GM12892 (cell line): ENCODE data around the gene IL22RA1.
A peak's percentile ranks its signal among the peaks of the same experiment; 100 is the strongest.

ENCODE experiments used
- DNase-seq: peaks from one replicate; pipeline ENCODE4 v3.0.0; 2011; ENCODE audit not compliant: insufficient read length
- FAIRE-seq: peaks from 2 replicates; lab custom pipeline; 2011; peaks lifted over from hg19 to GRCh38; lab: Jason Lieb, UNC
- POLR2A ChIP-seq: IDR thresholded peaks from 2 replicates; pipeline ENCODE4 v1.6.1; 2011; ENCODE audit warnings: low read depth, low read length, control low read depth
- POLR2AphosphoS5 ChIP-seq: IDR thresholded peaks from 2 replicates; pipeline ENCODE4 v1.6.1; 2011; ENCODE audit warnings: low read depth, low read length, control low read depth
- TAF1 ChIP-seq: IDR thresholded peaks from 2 replicates; pipeline ENCODE4 v1.6.1; 2011; ENCODE audit warnings: low read depth, mild to moderate bottlenecking, control low read depth, low read length, borderline replicate concordance

IL22RA1 gene

GRCh38 chr1:24147816-24148215 is 4.9 kb upstream of the IL22RA1 start:
- TF ChIP-seq POLR2AphosphoS5: no peak
- no peak for TF ChIP-seq TAF1
- no peak for TF ChIP-seq POLR2A
- no peak for FAIRE-seq
- no peak for DNase-seq

GRCh38 chr1:24147194-24147593 is 4.3 kb upstream of the IL22RA1 start:
- no peak for FAIRE-seq
- DNase-seq: no peak
- no peak for TF ChIP-seq POLR2AphosphoS5
- TF ChIP-seq POLR2A: no peak
- no peak for TF ChIP-seq TAF1

GRCh38 chr1:24141311-24141997 is 1.5 kb downstream of the IL22RA1 start:
- no peak for TF ChIP-seq POLR2AphosphoS5
- TF ChIP-seq TAF1: no peak
- TF ChIP-seq POLR2A: no peak
- FAIRE-seq (no peak), DNase-seq (no peak)

- FAIRE-seq (no peak), DNase-seq (no peak)
- TF ChIP-seq POLR2A (no peak), TAF1 (no peak), POLR2AphosphoS5 (no peak)
Measured at GRCh38 chr1:24140741-24141181, 2.2 kb downstream of the IL22RA1 start.

- no peak for TF ChIP-seq TAF1
- no peak for TF ChIP-seq POLR2A
- no peak for TF ChIP-seq POLR2AphosphoS5
- no peak for FAIRE-seq
- DNase-seq: no peak
Measured at GRCh38 chr1:24139841-24140425, 3.0 kb downstream of the IL22RA1 start.

GRCh38 chr1:24139222-24139489 is 3.8 kb downstream of the IL22RA1 start:
- DNase-seq (no peak), FAIRE-seq (no peak)
- TF ChIP-seq POLR2A (no peak), POLR2AphosphoS5 (no peak), TAF1 (no peak)

GRCh38 chr1:24138476-24139221 is 4.3 kb downstream of the IL22RA1 start:
- FAIRE-seq (no peak), DNase-seq (no peak)
- TF ChIP-seq POLR2A: no peak
- no peak for TF ChIP-seq TAF1
- no peak for TF ChIP-seq POLR2AphosphoS5

- DNase-seq (no peak), FAIRE-seq (no peak)
- TF ChIP-seq TAF1 (no peak), POLR2AphosphoS5 (no peak), POLR2A (no peak)
Measured at GRCh38 chr1:24136956-24137539, 5.9 kb downstream of the IL22RA1 start.

GRCh38 chr1:24134376-24134775 is 8.6 kb downstream of the IL22RA1 start:
- TF ChIP-seq TAF1: no peak
- TF ChIP-seq POLR2AphosphoS5: no peak
- no peak for TF ChIP-seq POLR2A
- DNase-seq (no peak), FAIRE-seq (no peak)

GRCh38 chr1:24133819-24134218 is 9.1 kb downstream of the IL22RA1 start:
- DNase-seq: no peak
- TF ChIP-seq POLR2AphosphoS5: no peak
- no peak for TF ChIP-seq POLR2A
- TF ChIP-seq TAF1: no peak
- FAIRE-seq: no peak

GRCh38 chr1:24130385-24130784 is 12.6 kb downstream of the IL22RA1 start:
- no peak for DNase-seq
- TF ChIP-seq TAF1 (no peak), POLR2AphosphoS5 (no peak), POLR2A (no peak)
- FAIRE-seq: no peak

- TF ChIP-seq TAF1: no peak
- TF ChIP-seq POLR2AphosphoS5: no peak
- no peak for TF ChIP-seq POLR2A
- FAIRE-seq: peak; percentile 50
- no peak for DNase-seq
Measured at GRCh38 chr1:24127801-24128363, 15.1 kb downstream of the IL22RA1 start.
